A673 (cell line): ENCODE results near the gene TBC1D19. TPM values are rescaled to one million over a fixed set of nuclear protein-coding genes. Genes with fewer than 3 reads are reported as not detected.

ENCODE experiments used
- BruUV-seq: library from RNA; stranded (reverse); fragments of 400-500 nt; replicated peaks from 2 replicates; lab custom pipeline; 2021; lab: Mats Ljungman, UMichigan
- CTCF ChIA-PET: fragments of 300-600 bp; sonication (Branson Sonifier 250); formaldehyde crosslinking; loops from one replicate; lab custom pipeline; 2022; ENCODE audit warnings: antibody characterized with exemption; lab: Charles Lee
- POLR2A ChIA-PET: fragments of 300-600 bp; sonication (Branson Sonifier 250); formaldehyde crosslinking; loops from one replicate; lab custom pipeline; 2022; ENCODE audit warnings: antibody characterized with exemption; ENCODE audit not compliant: low non-redundant PET; lab: Charles Lee
- DNase-seq: peaks from one replicate; pipeline ENCODE4 v3.0.0-alpha.2; 2015; ENCODE audit warnings: low spot score
- H3K27ac ChIP-seq: fragments of 200-600 bp; sonication (generic); 2 replicates; pipeline ENCODE4 v1.5.1; 2016; ENCODE audit warnings: mixed run types, low read depth, mild to moderate bottlenecking, mixed read lengths, antibody characterized with exemption, low read length; ENCODE audit not compliant: poor library complexity, severe bottlenecking
- H3K27me3 ChIP-seq: fragments of 200-600 bp; sonication (generic); replicated peaks from 2 replicates; pipeline ENCODE4 v1.6.1; 2017; ENCODE audit warnings: mixed run types, low read depth, mild to moderate bottlenecking, mixed read lengths, antibody characterized with exemption, low read length; ENCODE audit not compliant: insufficient read depth, poor library complexity
- H3K36me3 ChIP-seq: fragments of 200-600 bp; sonication (generic); 2 replicates; pipeline ENCODE4 v1.6.1; 2016; ENCODE audit warnings: mixed run types, mild to moderate bottlenecking, mixed read lengths, antibody characterized with exemption, low read length; ENCODE audit not compliant: insufficient read depth, poor library complexity, severe bottlenecking
- H3K4me1 ChIP-seq: fragments of 200-600 bp; sonication (generic); 2 replicates; pipeline ENCODE4 v1.6.1; 2017; ENCODE audit warnings: mixed run types, mild to moderate bottlenecking, mixed read lengths, antibody characterized with exemption, low read length; ENCODE audit not compliant: insufficient read depth, poor library complexity, severe bottlenecking
- H3K4me3 ChIP-seq: fragments of 200-600 bp; sonication (generic); 2 replicates; pipeline ENCODE4 v1.5.1; 2016; ENCODE audit warnings: low read depth, mixed run types, mild to moderate bottlenecking, mixed read lengths, low read length; ENCODE audit not compliant: poor library complexity, severe bottlenecking
- H3K9me3 ChIP-seq: fragments of 200-600 bp; sonication (generic); 2 replicates; pipeline ENCODE4 v1.6.1; 2016; ENCODE audit warnings: mixed run types, low read depth, mild to moderate bottlenecking, mixed read lengths, antibody characterized with exemption, low read length; ENCODE audit not compliant: poor library complexity, severe bottlenecking
- EZH2 ChIP-seq: fragments of 200-600 bp; sonication (generic); IDR thresholded peaks from 2 replicates; pipeline ENCODE4 v1.6.1; 2017; ENCODE audit warnings: borderline replicate concordance, low read depth, mild to moderate bottlenecking, mixed read lengths, antibody characterized with exemption, low read length; ENCODE audit not compliant: poor library complexity, severe bottlenecking
- intact Hi-C: fragments of 100-400 bp; cut with micrococcal nuclease; formaldehyde crosslinking; loops from one replicate; pipeline ENCODE4 v1.10.0; 2022; ENCODE audit not compliant: unreplicated experiment
- total RNA-seq: library from RNA; stranded (reverse); gene quantifications from 2 replicates; pipeline ENCODE4 v1.2.3, GENCODE V29; 2021
- TF ChIP-seq, protein P1 (sequence below): fragments of 300-800, 200-600 bp; sonication (generic); conservative IDR thresholded peaks from 2 replicates; pipeline ENCODE4 v1.5.1; 2017; ENCODE audit warnings: low read depth, mild to moderate bottlenecking, antibody characterized with exemption, low read length, moderate library complexity, mixed read lengths

TBC1D19 gene
- total RNA-seq, 1 experiment from 2014 or later: 9.9 TPM

DNA sequence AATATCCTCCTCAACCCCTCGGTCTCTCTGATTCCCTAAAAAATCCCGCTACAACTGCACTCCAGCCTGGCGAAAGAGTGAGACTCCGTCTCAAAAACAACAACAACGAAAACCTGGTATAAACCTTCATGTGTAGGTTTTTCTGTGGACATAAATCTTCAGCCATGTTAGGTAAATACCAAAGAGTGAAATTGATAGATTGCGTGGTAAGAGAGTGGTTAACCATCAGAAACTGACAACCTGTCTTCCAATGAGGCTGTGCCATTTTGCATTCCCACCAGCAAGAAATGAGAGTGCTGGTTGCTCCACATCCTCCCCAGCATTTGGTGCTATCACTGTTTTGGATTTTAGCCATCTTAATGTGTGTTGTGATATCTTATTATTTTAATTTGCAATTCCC is 10.9 kb downstream of the TBC1D19 start:
- no peak overlapping the region for H3K27ac ChIP-seq
- no peaks in the 10 kb centered on the region for H3K4me1 ChIP-seq
- DNase-seq: no peak
- no peak overlapping the region for H3K4me3 ChIP-seq
- H3K9me3 ChIP-seq: no peaks in the 10 kb centered on the region
- H3K36me3 ChIP-seq: no peaks in the 10 kb centered on the region
- H3K27me3 ChIP-seq: no peaks in the 10 kb centered on the region
- no peak for TF ChIP-seq EZH2
- TF ChIP-seq, protein P1, sequence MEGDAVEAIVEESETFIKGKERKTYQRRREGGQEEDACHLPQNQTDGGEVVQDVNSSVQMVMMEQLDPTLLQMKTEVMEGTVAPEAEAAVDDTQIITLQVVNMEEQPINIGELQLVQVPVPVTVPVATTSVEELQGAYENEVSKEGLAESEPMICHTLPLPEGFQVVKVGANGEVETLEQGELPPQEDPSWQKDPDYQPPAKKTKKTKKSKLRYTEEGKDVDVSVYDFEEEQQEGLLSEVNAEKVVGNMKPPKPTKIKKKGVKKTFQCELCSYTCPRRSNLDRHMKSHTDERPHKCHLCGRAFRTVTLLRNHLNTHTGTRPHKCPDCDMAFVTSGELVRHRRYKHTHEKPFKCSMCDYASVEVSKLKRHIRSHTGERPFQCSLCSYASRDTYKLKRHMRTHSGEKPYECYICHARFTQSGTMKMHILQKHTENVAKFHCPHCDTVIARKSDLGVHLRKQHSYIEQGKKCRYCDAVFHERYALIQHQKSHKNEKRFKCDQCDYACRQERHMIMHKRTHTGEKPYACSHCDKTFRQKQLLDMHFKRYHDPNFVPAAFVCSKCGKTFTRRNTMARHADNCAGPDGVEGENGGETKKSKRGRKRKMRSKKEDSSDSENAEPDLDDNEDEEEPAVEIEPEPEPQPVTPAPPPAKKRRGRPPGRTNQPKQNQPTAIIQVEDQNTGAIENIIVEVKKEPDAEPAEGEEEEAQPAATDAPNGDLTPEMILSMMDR: no peak
- ChIA-PET POLR2A (no interaction called here), CTCF (no interaction called here)
- BruUV-seq: no TSS peak
- intact Hi-C loops: no loop called here

DNA sequence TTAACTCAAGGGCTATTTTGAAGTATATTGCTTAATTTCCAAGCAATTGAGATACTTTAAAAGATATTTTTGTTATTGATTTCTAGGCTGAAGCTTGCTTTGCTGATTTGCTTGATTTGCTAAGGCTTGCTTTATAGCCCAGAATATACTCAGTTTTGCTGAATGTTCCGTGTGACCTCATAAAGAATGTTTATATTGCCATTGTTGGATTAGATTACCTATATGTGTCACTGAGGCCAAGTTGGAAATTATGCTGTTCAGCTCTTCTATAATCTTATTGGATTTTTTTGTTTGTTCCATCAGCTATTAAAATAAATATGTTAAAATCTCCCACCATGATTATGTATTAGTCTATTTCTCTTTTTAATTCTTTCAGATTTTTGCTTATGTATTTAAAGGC is 13.0 kb downstream of the TBC1D19 start:
- DNase-seq: no peak
- Histone ChIP-seq H3K27me3 (no peaks in the 10 kb centered on the region), H3K27ac (no peak overlapping the region), H3K4me3 (no peak overlapping the region), H3K9me3 (no peaks in the 10 kb centered on the region), H3K36me3 (no peaks in the 10 kb centered on the region), H3K4me1 (no peaks in the 10 kb centered on the region)
- POLR2A ChIA-PET: no interaction called here
- no TSS peak for BruUV-seq
- CTCF ChIA-PET: interaction anchor here (0.7 kb wide), 1 partner anchor 466 kb away, joined by 6 read pairs; no protein-coding TSS in a partner anchor
- TF ChIP-seq, protein P1: no peak
- no peak for TF ChIP-seq EZH2
- intact Hi-C loops: no loop called here

DNA sequence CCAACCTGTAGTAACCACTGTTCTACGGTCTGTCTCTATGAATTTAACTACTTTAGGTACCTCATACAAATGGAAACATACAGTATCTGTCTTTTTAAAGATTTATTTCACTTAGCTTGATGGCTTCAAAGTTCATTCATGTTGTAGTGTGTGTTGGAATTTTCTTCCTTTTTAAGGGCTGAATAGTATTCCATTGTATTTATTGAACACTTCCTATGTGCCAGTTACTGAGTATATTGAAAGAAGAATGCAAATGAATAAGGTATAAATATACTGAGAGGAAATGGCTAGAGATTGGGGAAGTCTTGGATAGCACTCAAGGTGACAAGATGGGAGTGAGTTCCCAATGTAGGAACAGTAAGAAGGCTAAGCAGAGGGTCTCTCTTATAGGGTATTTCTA is 17.3 kb downstream of the TBC1D19 start:
- CTCF ChIA-PET: no interaction called here
- BruUV-seq: no TSS peak
- POLR2A ChIA-PET: no interaction called here
- H3K36me3 ChIP-seq: no peaks in the 10 kb centered on the region
- DNase-seq: no peak
- H3K4me3 ChIP-seq: no peak overlapping the region
- TF ChIP-seq, protein P1: no peak
- TF ChIP-seq EZH2: no peak
- intact Hi-C loops: no loop called here
- H3K27ac ChIP-seq: no peak overlapping the region
- H3K9me3 ChIP-seq: no peaks in the 10 kb centered on the region
- H3K27me3 ChIP-seq: no peaks in the 10 kb centered on the region
- no peaks in the 10 kb centered on the region for H3K4me1 ChIP-seq
